GM12878 (cell line): ENCODE results near the gene CHRNB2. TPM values are rescaled to one million over a fixed set of nuclear protein-coding genes. Genes with fewer than 3 reads are reported as not detected.

ENCODE experiments used
- ATAC-seq: fragments of 200-7000 bp; cut with Tn5 transposase; 3 replicates; pipeline ENCODE4 v1.9.1; 2020; ENCODE audit warnings: mild to moderate bottlenecking, moderate library complexity
- BruUV-seq: library from RNA; stranded (reverse); fragments of 400-500 nt; replicated peaks from 2 replicates; lab custom pipeline; 2021; lab: Mats Ljungman, UMichigan
- CTCF ChIA-PET: fragments of 300-600 bp; sonication (Branson Sonifier 250); formaldehyde crosslinking; extraction: SDS; loops from one replicate; lab custom pipeline; 2021; ENCODE audit warnings: inconsistent platforms; lab: Yijun Ruan, JAX
- POLR2A ChIA-PET: fragments of 350-600 bp; formaldehyde crosslinking; extraction: SDS; loops from one replicate; lab custom pipeline; 2021; ENCODE audit warnings: inconsistent platforms; lab: Charles Lee
- RAD21 ChIA-PET: fragments of 300-600 bp; sonication (Branson Sonifier 250); formaldehyde crosslinking; loops from one replicate; lab custom pipeline; 2023; ENCODE audit warnings: antibody characterized with exemption; ENCODE audit not compliant: unreplicated experiment; lab: Charles Lee
- SMC1A ChIA-PET: fragments of 300-600 bp; sonication (Branson Sonifier 250); formaldehyde crosslinking; loops from one replicate; lab custom pipeline; 2023; ENCODE audit not compliant: unreplicated experiment, uncharacterized antibody; lab: Charles Lee
- DNase-seq: peaks from one replicate; pipeline ENCODE4 v3.0.0-alpha.2; 2011; ENCODE audit warnings: low read depth, low spot score
- FAIRE-seq: peaks from 3 replicates; lab custom pipeline; 2011; peaks lifted over from hg19 to GRCh38; lab: Jason Lieb, UNC
- H2AFZ ChIP-seq: 2 replicates; pipeline ENCODE4 v1.6.0; 2011; ENCODE audit warnings: low read depth, low read length, control low read depth; ENCODE audit not compliant: control insufficient read depth
- H3K27ac ChIP-seq: 2 replicates; pipeline ENCODE4 v1.5.1; 2011; ENCODE audit warnings: control low read depth; ENCODE audit not compliant: control insufficient read depth, insufficient read depth
- H3K27me3 ChIP-seq, 2 experiments: replicated peaks in 1 of 2; 2 replicates each; pipeline versions ENCODE4 v1.6.0 to v1.6.1; 2011; ENCODE audit warnings: low read length in 1 of 2; ENCODE audit not compliant: control insufficient read depth in 2 of 2, insufficient read depth in 2 of 2
- H3K36me3 ChIP-seq, 2 experiments: 2 replicates each; pipeline ENCODE4 v1.5.1; 2011; ENCODE audit warnings: low read length in 1 of 2; ENCODE audit not compliant: control insufficient read depth in 2 of 2, insufficient read depth in 2 of 2
- H3K4me1 ChIP-seq: 2 replicates; pipeline ENCODE4 v1.6.1; 2011; ENCODE audit warnings: mild to moderate bottlenecking, low read length, moderate library complexity, mixed read lengths; ENCODE audit not compliant: control insufficient read depth, insufficient read depth
- H3K4me2 ChIP-seq: 2 replicates; pipeline ENCODE4 v1.6.0; 2011; ENCODE audit warnings: control low read depth; ENCODE audit not compliant: control insufficient read depth, insufficient read depth
- H3K4me3 ChIP-seq: fragments of 200-600 bp; sonication (generic); 2 replicates; pipeline ENCODE4 v1.5.1; 2016
- H3K79me2 ChIP-seq: 2 replicates; pipeline ENCODE4 v1.6.0; 2011; ENCODE audit warnings: low read length; ENCODE audit not compliant: control insufficient read depth, insufficient read depth
- H3K9ac ChIP-seq: 2 replicates; pipeline ENCODE4 v1.8.0; 2011; ENCODE audit warnings: low read length, control low read depth, mixed read lengths; ENCODE audit not compliant: control insufficient read depth, insufficient read depth
- H3K9me3 ChIP-seq: replicated peaks from 3 replicates; pipeline ENCODE4 v1.5.1; 2011; ENCODE audit warnings: mild to moderate bottlenecking, low read length; ENCODE audit not compliant: control insufficient read depth, insufficient read depth
- H4K20me1 ChIP-seq: 2 replicates; pipeline ENCODE4 v1.6.0; 2011; ENCODE audit not compliant: control insufficient read depth, insufficient read depth
- ATF7 ChIP-seq: fragments of 450-650 bp; IDR thresholded peaks from 2 replicates; pipeline ENCODE4 v1.6.1; 2016; ENCODE audit warnings: low read depth, mild to moderate bottlenecking
- DPF2 ChIP-seq: fragments of 450-650 bp; IDR thresholded peaks from 2 replicates; pipeline ENCODE4 v1.6.1; 2017; ENCODE audit warnings: mild to moderate bottlenecking
- FOS ChIP-seq: IDR thresholded peaks from 3 replicates; pipeline ENCODE4 v1.6.1; 2011; ENCODE audit warnings: borderline replicate concordance; ENCODE audit not compliant: insufficient read length; ENCODE audit errors: extremely low read depth
- JUND ChIP-seq: IDR thresholded peaks from 2 replicates; pipeline ENCODE4 v1.6.1; 2012; ENCODE audit warnings: low read depth, mild to moderate bottlenecking, low read length, improper control_type of control experiment, moderate library complexity
- MTA2 ChIP-seq: fragments of 450-650 bp; IDR thresholded peaks from 2 replicates; pipeline ENCODE4 v1.6.1; 2016; ENCODE audit warnings: low read depth, mild to moderate bottlenecking, moderate library complexity
- MTA3 ChIP-seq: IDR thresholded peaks from 2 replicates; pipeline ENCODE4 v1.6.1; 2012; ENCODE audit warnings: low read length, inconsistent platforms, borderline replicate concordance
- NFIC ChIP-seq: IDR thresholded peaks from 2 replicates; pipeline ENCODE4 v1.6.1; 2012; ENCODE audit warnings: low read depth, mild to moderate bottlenecking, inconsistent platforms, low read length, moderate library complexity
- PAX8 ChIP-seq: fragments of 450-650 bp; IDR thresholded peaks from 2 replicates; pipeline ENCODE4 v1.6.1; 2017; ENCODE audit warnings: mild to moderate bottlenecking, moderate library complexity
- RCOR1 ChIP-seq: conservative IDR thresholded peaks from 2 replicates; pipeline ENCODE4 v1.6.1; 2012; ENCODE audit warnings: low read depth, low read length, improper control_type of control experiment
- SIN3A ChIP-seq: IDR thresholded peaks from 2 replicates; pipeline ENCODE4 v1.6.1; 2012; ENCODE audit warnings: low read depth, low read length, improper control_type of control experiment
- STAT3 ChIP-seq: IDR thresholded peaks from 2 replicates; pipeline ENCODE4 v1.6.1; 2011; ENCODE audit warnings: low read depth, low read length, improper control_type of control experiment
- WGBS: methylation state at CpG from one replicate; pipeline ENCODE4 v1.1.6; 2016; ENCODE audit warnings: low lambda C conversion rate; ENCODE audit not compliant: insufficient replicate concordance, insufficient coverage; ENCODE audit errors: missing lambda C conversion rate; 5-methylcytosine and 5-hydroxymethylcytosine counted together
- in situ Hi-C: fragments of 300-500 bp; cut with MboI; formaldehyde crosslinking; loops from 9 replicates; pipeline ENCODE4 v1.14.3; 2018; ENCODE audit warnings: mixed read lengths
- intact Hi-C: fragments of 100-400 bp; cut with micrococcal nuclease; formaldehyde crosslinking; loops from one replicate; pipeline ENCODE4 v1.14.2; 2022; ENCODE audit not compliant: unreplicated experiment
- polyA plus RNA-seq, 11 experiments: library from polyadenylated mRNA; depleted of rRNA in 4 of 11; unstranded in 6 of 11; stranded (reverse) in 5 of 11; fragments of >200 nt; fragmentation: Nextera tagmentation in 4 of 11; fragmentation: Illumina TruSeq in 1 of 11; extraction: Ambion mirVana in 4 of 11; extraction: Trizol in 1 of 11; gene quantifications; 1 replicate in 1 of 11; 2 replicates in 10 of 11; pipeline versions ENCODE4 v1.2.1 to v1.2.3, GENCODE V29; 2011 to 2016; ENCODE audit warnings: inconsistent platforms in 2 of 11, missing spikeins in 2 of 11, low read depth in 1 of 11
- total RNA-seq, 4 experiments: library from RNA; depleted of rRNA in 3 of 4; stranded (reverse); fragments of >200 nt in 3 of 4; fragmentation: Illumina TruSeq in 1 of 4; extraction: Trizol in 1 of 4; gene quantifications; 2 replicates each; pipeline versions ENCODE4 v1.2.1 to v1.2.3, GENCODE V29; 2013 to 2021
- TF ChIP-seq, protein P1 (sequence below), 3 experiments: IDR thresholded peaks in 2 of 3; conservative IDR thresholded peaks in 1 of 3; 2 replicates each; pipeline ENCODE4 v1.5.1; 2011; ENCODE audit warnings: low read depth in 3 of 3, low read length in 3 of 3, mild to moderate bottlenecking in 3 of 3, control low read depth in 2 of 3, moderate library complexity in 2 of 3, inconsistent platforms in 1 of 3, mixed read lengths in 1 of 3; ENCODE audit not compliant: control insufficient read depth in 2 of 3, insufficient read depth in 1 of 3; ENCODE audit errors: extremely low read depth in 1 of 3
- TF ChIP-seq, protein P2 (sequence below): fragments of 450-650 bp; formaldehyde crosslinking; IDR thresholded peaks from 2 replicates; pipeline ENCODE4 v1.4.0; 2022; ENCODE audit warnings: mild to moderate bottlenecking, moderate library complexity
- TF ChIP-seq, protein P3 (sequence below): fragments of 450-650 bp; IDR thresholded peaks from 2 replicates; pipeline ENCODE4 v1.6.1; 2017; ENCODE audit warnings: mild to moderate bottlenecking, moderate library complexity

CHRNB2 gene
- total and polyA plus RNA-seq, 10 of the 15 experiments (the other 5 are each of a cell fraction or from before 2014, with no cell fraction given): 0.01 to 0.11 (median 0.03) TPM; not detected in 6

DNA sequence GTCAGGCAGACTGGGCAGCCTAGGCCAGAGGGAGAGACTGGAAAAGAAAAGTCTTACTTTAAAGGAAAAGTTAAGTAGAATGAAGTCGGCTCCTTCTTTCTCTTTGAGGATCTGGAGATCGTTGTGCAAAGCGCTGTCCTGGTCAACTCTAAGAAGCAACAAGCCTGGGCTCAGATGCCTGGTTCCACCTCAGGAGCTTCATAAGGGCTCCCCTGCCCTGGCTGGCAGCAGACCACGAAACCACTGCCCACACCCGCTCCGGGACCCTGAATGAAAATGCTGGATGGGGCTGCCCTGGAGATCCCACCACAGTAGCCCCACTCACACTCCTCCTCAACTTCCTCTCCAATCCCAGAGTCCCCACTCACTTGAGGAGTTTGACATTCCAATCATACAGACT lies 15.5 kb upstream of the CHRNB2 start:
- no peak for TF ChIP-seq ATF7
- no peak for TF ChIP-seq FOS
- TF ChIP-seq NFIC: no peak
- TF ChIP-seq JUND: no peak
- TF ChIP-seq MTA2: no peak
- TF ChIP-seq SIN3A: no peak
- TF ChIP-seq RCOR1: no peak
- no peak for TF ChIP-seq MTA3
- TF ChIP-seq, protein P1, sequence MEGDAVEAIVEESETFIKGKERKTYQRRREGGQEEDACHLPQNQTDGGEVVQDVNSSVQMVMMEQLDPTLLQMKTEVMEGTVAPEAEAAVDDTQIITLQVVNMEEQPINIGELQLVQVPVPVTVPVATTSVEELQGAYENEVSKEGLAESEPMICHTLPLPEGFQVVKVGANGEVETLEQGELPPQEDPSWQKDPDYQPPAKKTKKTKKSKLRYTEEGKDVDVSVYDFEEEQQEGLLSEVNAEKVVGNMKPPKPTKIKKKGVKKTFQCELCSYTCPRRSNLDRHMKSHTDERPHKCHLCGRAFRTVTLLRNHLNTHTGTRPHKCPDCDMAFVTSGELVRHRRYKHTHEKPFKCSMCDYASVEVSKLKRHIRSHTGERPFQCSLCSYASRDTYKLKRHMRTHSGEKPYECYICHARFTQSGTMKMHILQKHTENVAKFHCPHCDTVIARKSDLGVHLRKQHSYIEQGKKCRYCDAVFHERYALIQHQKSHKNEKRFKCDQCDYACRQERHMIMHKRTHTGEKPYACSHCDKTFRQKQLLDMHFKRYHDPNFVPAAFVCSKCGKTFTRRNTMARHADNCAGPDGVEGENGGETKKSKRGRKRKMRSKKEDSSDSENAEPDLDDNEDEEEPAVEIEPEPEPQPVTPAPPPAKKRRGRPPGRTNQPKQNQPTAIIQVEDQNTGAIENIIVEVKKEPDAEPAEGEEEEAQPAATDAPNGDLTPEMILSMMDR (IDR thresholded peaks at IDR 0.05 in 2 of 3, conservative IDR thresholded peaks at IDR 0.05 in 1 of 3; ENCODE audit: control insufficient read depth in 2 of 3, extremely low read depth in 1 of 3, insufficient read depth in 1 of 3, low read depth in 3 of 3, low read length in 3 of 3): no peak
- TF ChIP-seq, protein P2, sequence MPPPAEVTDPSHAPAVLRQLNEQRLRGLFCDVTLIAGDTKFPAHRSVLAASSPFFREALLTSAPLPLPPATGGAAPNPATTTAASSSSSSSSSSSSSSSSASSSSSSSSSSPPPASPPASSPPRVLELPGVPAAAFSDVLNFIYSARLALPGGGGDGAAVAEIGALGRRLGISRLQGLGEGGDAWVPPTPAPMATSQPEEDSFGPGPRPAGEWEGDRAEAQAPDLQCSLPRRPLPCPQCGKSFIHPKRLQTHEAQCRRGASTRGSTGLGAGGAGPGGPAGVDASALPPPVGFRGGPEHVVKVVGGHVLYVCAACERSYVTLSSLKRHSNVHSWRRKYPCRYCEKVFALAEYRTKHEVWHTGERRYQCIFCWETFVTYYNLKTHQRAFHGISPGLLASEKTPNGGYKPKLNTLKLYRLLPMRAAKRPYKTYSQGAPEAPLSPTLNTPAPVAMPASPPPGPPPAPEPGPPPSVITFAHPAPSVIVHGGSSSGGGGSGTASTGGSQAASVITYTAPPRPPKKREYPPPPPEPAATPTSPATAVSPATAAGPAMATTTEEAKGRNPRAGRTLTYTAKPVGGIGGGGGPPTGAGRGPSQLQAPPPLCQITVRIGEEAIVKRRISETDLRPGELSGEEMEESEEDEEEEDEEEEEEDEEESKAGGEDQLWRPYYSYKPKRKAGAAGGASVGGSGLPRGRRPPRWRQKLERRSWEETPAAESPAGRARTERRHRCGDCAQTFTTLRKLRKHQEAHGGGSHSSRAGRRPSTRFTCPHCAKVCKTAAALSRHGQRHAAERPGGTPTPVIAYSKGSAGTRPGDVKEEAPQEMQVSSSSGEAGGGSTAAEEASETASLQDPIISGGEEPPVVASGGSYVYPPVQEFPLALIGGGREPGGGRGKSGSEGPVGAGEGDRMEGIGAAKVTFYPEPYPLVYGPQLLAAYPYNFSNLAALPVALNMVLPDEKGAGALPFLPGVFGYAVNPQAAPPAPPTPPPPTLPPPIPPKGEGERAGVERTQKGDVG (CRISPR knock-in tag): no peak
- no peak for TF ChIP-seq DPF2
- TF ChIP-seq, protein P3, sequence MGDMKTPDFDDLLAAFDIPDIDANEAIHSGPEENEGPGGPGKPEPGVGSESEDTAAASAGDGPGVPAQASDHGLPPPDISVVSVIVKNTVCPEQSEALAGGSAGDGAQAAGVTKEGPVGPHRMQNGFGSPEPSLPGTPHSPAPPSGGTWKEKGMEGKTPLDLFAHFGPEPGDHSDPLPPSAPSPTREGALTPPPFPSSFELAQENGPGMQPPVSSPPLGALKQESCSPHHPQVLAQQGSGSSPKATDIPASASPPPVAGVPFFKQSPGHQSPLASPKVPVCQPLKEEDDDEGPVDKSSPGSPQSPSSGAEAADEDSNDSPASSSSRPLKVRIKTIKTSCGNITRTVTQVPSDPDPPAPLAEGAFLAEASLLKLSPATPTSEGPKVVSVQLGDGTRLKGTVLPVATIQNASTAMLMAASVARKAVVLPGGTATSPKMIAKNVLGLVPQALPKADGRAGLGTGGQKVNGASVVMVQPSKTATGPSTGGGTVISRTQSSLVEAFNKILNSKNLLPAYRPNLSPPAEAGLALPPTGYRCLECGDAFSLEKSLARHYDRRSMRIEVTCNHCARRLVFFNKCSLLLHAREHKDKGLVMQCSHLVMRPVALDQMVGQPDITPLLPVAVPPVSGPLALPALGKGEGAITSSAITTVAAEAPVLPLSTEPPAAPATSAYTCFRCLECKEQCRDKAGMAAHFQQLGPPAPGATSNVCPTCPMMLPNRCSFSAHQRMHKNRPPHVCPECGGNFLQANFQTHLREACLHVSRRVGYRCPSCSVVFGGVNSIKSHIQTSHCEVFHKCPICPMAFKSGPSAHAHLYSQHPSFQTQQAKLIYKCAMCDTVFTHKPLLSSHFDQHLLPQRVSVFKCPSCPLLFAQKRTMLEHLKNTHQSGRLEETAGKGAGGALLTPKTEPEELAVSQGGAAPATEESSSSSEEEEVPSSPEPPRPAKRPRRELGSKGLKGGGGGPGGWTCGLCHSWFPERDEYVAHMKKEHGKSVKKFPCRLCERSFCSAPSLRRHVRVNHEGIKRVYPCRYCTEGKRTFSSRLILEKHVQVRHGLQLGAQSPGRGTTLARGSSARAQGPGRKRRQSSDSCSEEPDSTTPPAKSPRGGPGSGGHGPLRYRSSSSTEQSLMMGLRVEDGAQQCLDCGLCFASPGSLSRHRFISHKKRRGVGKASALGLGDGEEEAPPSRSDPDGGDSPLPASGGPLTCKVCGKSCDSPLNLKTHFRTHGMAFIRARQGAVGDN: no peak
- TF ChIP-seq STAT3: no peak
- TF ChIP-seq PAX8: no peak
- TF ChIP-seq, all 136 proteins: peak for 0
- SMC1A ChIA-PET: interaction anchor here (0.9 to 2.9 kb wide), 2 partner anchors 72 to 85 kb away, joined by 3 to 20 read pairs; no protein-coding TSS in a partner anchor
- Histone ChIP-seq H3K36me3 (peaks cover 34 to 53% of the 10 kb centered on the region in 2 experiments), H3K79me2 (peaks cover 17% of the 10 kb centered on the region), H3K4me2 (no peak overlapping the region), H3K4me3 (no peak overlapping the region), H3K27me3 (no peaks in the 10 kb centered on the region), H4K20me1 (peaks cover 6% of the 10 kb centered on the region; the same call in 1 of the 2 replicates), H3K9me3 (no peaks in the 10 kb centered on the region), H3K27ac (no peak overlapping the region), H2AFZ (no peak overlapping the region), H3K9ac (no peak overlapping the region), H3K4me1 (peaks cover 20% of the 10 kb centered on the region)
- in situ Hi-C loops: loop anchor here (5.0 kb wide), 1 partner anchor 65 kb away; no protein-coding TSS in a partner anchor
- no peak for ATAC-seq
- no TSS peak for BruUV-seq
- intact Hi-C loops: no loop called here
- RAD21 ChIA-PET: no interaction called here
- CTCF ChIA-PET: interaction anchor here (5.2 kb wide), 1 partner anchor 71 kb away, joined by 49 read pairs; no protein-coding TSS in a partner anchor
- WGBS: 73% methylated on average over 6 of the region's 6 CpGs
- no peak for DNase-seq
- POLR2A ChIA-PET: no interaction called here
- no peak for FAIRE-seq
